GM21360 (cell line): ENCODE results near the gene IGFBP2.

Source experiments
- ATAC-seq: cut with Tn5 transposase; IDR thresholded peaks from one replicate; pipeline ENCODE4 v1.9.1; 2021; ENCODE audit warnings: mild to moderate bottlenecking, moderate library complexity; ENCODE audit not compliant: unreplicated experiment

Gene IGFBP2

GRCh38 chr2:216615298-216616082 lies 17.7 kb upstream of the IGFBP2 start:
- ATAC-seq, result no peak

DNA sequence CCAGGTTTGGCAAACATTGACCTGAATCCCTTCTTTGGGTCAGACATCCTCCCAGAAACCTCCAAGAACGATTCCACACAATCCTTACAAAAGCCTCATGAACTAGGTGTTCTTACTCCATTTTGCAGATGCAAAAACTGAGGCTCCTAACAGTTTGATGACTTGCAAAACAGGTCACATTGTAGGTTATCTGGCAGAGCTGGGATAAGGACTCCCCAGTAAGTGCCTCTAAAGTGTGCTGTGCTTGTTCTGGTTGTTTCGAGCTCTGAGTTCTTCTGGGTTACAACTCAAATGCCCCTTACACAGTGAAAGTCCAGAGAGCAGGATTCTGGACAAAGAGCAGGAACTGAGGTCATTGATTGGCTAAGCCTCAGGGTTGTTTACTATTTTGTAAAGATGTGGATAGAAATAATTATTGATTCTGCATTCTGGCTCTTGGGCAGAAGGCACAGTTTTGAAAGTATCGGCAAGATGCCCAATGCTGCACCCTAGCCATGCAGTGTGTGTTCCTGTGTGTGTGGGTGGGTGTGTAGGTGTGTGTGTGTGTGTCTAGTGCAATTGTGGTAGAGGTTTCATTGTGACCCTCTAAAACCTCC lies 17.0 kb upstream of the IGFBP2 start:
- ATAC-seq, result no peak

GRCh38 chr2:216617159-216617815 lies 15.9 kb upstream of the IGFBP2 start:
- ATAC-seq, result no peak

DNA sequence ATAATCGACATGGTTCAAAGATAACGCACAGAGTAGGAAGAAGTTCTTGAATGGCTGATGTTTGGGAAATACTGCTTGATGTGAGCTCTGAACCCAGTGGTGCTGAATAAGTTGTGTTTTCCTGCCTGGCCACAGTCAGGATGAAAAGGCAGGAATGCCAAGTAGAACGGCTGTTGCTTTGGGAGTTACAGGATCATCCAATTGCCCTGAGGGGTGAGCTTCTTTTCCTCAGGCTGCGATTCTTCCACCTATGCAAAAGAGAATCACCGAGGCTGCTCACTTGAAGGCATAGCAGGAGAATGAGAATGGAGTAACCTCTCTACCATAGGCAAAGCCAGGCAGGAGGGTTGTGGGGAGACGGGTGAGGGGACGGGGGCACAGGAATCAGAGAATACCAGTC lies 14.4 kb upstream of the IGFBP2 start:
- no peak for ATAC-seq

- no peak for ATAC-seq
Measured at GRCh38 chr2:216619411-216620393, 13.5 kb upstream of the IGFBP2 start.

GRCh38 chr2:216620786-216621185 lies 12.4 kb upstream of the IGFBP2 start:
- no peak for ATAC-seq

GRCh38 chr2:216621292-216621691 lies 11.9 kb upstream of the IGFBP2 start:
- ATAC-seq, result no peak

DNA sequence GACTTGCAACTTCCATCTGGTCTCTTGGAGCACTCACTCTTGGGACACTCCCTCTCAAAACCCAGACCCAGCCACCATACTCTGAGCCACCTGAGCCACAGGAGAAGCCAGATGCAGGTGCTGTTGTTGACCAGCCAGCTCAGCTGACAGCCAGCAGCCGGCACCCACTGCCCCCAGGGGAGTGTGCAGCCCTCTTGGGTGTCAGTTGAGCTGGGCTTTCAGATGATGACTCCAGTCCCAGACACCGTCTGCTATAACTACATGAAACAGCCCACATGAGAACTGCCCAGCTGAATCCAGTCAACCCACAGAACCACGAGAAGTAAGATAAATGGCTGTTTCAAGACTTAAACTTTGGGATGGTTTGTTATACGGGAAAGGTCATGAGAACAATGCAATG lies 10.7 kb upstream of the IGFBP2 start:
- ATAC-seq, result no peak

- no peak for ATAC-seq
Measured at GRCh38 chr2:216624251-216624650, 9.0 kb upstream of the IGFBP2 start.

DNA sequence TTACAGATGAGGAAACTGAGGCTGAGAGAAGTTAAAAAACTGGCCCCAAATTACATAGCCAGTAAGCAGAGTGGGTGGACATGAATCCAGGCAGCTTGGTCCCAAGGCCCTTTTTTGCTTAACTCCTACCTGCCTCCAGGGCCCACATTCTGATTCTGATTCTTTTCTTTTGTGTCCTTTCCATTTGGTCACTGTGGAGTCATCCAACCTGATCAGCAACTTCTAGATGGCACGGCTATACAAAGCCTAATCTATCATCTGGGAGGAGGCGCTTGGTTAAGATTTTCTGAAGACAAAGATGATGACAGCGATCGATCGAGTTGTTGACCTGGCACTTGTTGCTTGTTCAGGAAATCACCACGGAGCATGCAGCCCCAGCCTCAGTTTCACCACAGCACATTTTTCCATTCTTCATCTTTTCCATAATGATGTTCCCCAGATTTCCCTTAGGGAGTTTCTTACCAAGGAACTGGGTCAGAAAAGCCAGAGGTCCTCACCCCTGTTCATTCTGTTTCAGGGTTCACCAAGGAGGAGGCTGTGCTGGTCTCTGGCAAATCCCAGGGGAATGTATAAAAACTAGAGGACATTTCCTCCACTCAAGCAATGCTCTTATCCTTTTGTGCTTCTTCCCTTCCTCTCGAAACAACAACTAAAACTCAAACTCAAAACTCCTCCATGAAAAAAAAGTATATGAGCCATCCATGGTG lies 6.9 kb upstream of the IGFBP2 start:
- no peak for ATAC-seq

GRCh38 chr2:216626875-216627245 lies 6.4 kb upstream of the IGFBP2 start:
- no peak for ATAC-seq

- ATAC-seq, result no peak
Measured at GRCh38 chr2:216629784-216630183, 3.4 kb upstream of the IGFBP2 start.

DNA sequence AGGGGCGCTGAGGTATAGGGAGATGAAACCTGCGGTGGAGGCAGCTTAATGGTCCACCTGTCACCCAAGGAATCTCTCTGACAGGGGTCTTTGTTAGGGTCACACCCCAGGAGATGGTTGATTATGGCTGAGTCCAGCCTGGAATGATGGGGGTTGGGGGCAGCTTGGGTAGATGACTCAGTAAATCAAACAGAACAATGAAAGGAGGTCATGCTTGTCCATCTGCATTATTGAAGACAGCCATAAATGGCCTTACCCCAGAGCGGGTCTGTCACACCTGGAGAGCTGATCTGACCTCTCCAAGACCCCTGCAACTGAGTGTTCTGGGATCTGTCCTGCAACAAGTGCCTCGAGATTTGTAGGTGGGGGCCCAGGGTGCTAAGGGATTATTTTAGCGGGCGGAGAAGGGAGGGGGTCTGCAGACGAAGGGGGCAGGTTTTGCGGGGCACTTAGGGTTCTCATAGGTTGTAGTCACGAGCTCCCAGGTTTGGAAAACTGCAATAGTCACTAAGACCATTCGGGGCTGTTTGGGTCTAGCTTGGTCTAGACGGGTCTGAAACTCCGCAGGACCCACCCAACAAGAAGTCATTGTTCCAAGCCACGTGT lies 771 bp upstream of the IGFBP2 start:
- ATAC-seq, result no peak

DNA sequence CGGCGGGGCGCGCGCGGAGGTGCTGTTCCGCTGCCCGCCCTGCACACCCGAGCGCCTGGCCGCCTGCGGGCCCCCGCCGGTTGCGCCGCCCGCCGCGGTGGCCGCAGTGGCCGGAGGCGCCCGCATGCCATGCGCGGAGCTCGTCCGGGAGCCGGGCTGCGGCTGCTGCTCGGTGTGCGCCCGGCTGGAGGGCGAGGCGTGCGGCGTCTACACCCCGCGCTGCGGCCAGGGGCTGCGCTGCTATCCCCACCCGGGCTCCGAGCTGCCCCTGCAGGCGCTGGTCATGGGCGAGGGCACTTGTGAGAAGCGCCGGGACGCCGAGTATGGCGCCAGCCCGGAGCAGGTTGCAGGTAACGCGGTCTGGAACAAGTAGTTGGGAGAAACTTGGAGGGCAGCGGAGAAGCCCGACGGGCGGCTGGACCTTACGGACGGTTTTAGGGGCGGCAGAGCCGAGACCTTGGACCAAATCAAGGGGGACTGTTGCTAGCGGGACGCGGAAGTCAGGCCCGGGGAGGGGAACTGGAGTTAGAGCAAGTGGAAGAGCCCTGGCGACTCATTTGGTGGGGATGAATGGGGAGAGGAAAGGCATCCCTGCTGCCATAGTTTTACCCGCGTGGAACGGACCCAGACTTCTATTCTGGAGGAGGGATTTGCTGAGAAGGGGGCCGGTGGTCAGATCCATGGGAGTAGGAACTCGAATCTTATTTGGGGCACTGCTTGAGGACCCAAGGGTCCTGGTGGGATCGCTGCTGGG lies 573 bp downstream of the IGFBP2 start:
- ATAC-seq, result peak; percentile 24

GRCh38 chr2:216634370-216635148 lies 1.3 kb downstream of the IGFBP2 start:
- no peak for ATAC-seq

DNA sequence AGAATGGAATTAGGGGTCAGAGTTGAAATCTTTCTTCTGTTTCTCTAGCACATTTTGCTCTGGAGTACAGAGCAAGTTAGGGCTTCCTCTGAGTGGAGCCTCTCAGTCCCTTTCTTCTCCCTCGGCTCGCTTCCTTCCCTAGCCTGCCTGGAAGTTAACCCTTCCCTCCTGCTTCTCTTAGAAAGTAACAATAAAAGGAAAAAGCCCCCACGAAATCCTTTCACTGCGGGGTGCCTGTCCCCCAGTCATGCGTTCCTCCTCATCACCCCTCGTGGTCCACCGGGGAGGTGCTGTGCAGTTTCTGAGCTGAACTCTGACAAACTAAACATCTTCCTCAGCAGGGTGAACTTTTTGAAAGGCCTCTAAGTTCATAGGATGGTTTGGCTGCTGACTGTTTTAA lies 2.0 kb downstream of the IGFBP2 start:
- ATAC-seq, result no peak

GRCh38 chr2:216635701-216636550 lies 2.7 kb downstream of the IGFBP2 start:
- no peak for ATAC-seq
